KOPT-K1 (cell line): Measurements from ENCODE around the gene KISS1R.
A peak's percentile ranks its signal among the peaks of the same experiment; 100 is the strongest.

Experiments used
- H3K27ac ChIP-seq: fragments of 200-600 bp; sonication (generic); 2 replicates; pipeline ENCODE4 v1.5.1; 2016; ENCODE audit warnings: antibody characterized with exemption, mild to moderate bottlenecking, low read depth, low read length; ENCODE audit not compliant: poor library complexity, severe bottlenecking
- H3K36me3 ChIP-seq: fragments of 200-600 bp; sonication (generic); 2 replicates; pipeline ENCODE4 v1.5.1; 2017; ENCODE audit warnings: antibody characterized with exemption, mild to moderate bottlenecking, low read length, moderate library complexity; ENCODE audit not compliant: insufficient read depth
- H3K9me3 ChIP-seq: fragments of 200-600 bp; sonication (generic); 2 replicates; pipeline ENCODE4 v1.5.1; 2017; ENCODE audit warnings: antibody characterized with exemption, low read length, mild to moderate bottlenecking; ENCODE audit not compliant: insufficient read depth, poor library complexity, severe bottlenecking

The KISS1R gene

DNA sequence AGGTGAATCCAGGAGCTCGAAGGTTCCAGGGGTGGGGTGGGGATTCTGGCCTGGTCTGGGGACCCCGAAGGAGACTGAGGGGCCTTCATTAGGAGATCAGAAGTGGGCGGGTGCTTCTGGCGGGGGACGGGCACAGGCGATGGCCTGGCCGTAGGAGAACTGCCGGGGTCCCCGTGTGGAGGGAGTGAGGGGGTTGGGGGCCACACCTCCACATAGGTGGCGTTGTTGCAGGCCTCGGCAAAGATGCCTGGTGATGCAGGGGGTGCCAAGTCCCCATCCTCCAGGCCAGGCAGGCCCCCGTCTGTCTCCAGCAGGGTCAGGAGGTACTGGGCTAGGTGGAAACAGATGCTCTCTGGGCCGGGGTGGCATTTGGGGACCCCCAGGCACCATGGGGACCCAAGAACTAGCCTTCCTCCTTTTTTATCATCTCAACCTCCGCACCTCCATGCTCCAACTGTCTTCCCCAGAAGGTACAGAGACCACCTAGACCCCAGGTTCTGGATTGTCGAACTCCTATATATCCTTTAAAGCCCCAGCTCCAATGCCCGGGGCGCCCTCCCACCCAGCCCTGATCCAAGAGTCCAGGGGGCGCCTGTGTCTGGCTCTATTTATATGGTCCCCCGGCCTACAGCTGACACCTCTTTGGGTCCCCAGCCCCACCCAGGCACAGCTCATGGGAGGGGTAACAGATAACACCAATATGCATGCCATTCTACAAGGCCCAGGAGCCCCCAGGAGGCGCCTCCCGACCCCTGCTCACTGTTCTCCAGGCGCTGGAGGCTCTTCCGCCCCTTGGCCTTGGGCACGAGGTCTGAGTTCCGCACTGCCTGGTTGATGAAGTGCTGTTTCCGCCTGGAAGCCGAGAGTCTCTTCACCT, 15.7 kb upstream of the KISS1R start:
- Histone ChIP-seq H3K36me3 (peaks cover 8% of the 10 kb centered on the region; the same call in 1 of the 2 replicates), H3K9me3 (no peaks in the 10 kb centered on the region), H3K27ac (no peak overlapping the region)

GRCh38 chr19:902093-902370, 15.1 kb upstream of the KISS1R start:
- Histone ChIP-seq H3K36me3 (peaks cover 5% of the 10 kb centered on the region; the same call in 1 of the 2 replicates), H3K9me3 (no peaks in the 10 kb centered on the region), H3K27ac (no peak overlapping the region)

DNA sequence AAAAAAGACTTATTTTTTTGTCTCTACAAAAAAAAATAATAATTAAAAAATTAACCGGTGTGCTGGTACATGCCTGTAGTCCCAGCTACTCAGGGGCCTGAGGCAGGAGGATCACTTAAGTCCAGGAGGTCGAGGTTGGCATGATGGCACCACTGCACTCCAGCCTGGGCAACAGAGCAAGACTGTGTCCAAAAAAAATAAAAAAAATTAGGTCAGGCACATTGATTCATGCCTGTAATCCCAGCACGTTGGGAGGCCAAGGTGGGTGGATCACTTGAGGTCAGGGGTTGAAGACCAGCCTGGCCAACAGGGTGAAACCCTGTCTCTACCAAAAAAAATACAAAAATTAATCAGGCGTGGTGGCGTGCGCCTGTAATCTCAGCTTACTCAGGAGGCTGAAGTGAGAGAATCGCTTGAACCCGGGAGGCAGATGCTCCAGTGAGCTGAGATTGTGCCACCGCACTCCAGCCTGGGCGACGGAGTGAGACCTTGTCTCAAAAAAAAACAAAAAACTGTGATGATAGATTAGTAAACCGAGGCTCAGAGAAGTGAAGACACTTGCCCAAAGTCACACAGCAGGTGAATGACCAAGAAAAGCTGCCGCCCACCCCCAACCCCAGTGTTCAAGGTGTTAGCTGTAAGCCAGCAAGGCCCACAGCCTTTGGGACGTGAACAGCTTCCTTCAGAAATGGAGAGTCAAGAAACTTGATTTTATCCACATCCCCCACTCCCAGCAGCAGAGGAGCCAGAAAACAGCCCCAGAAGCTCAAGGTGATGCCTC, 14.5 kb upstream of the KISS1R start:
- Histone ChIP-seq H3K9me3 (no peaks in the 10 kb centered on the region), H3K27ac (no peak overlapping the region), H3K36me3 (no peaks in the 10 kb centered on the region)

DNA sequence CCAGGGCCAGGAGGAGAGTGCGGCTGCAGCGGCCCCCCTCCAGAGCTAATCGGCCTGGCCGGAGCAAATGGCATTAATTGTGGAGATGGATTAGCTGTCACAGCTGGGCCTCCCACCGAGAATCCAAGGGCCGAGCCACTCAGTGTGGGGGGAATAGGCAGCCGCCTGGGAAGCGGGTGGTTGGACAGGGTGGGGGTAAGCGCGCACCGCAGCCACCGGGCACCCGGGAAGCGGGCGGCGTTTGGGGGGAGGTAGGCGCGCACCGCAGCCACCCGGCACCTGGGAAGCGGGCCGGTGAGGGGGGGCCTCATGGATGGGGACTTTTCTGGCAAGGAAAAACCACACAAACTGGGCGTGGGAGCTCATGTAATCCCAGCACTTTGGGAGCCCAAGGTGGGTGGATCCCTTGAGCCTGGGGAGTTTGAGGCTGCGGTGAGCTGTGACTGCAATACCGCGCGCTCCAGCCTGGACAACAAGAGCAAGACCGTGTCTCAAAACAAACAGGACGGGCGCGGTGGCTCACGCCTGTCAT, 13.8 kb upstream of the KISS1R start:
- Histone ChIP-seq H3K36me3 (no peaks in the 10 kb centered on the region), H3K9me3 (no peaks in the 10 kb centered on the region), H3K27ac (no peak overlapping the region)

GRCh38 chr19:904545-904944, 12.6 kb upstream of the KISS1R start:
- no peaks in the 10 kb centered on the region for H3K9me3 ChIP-seq
- H3K27ac ChIP-seq = no peak overlapping the region
- H3K36me3 ChIP-seq = no peaks in the 10 kb centered on the region

DNA sequence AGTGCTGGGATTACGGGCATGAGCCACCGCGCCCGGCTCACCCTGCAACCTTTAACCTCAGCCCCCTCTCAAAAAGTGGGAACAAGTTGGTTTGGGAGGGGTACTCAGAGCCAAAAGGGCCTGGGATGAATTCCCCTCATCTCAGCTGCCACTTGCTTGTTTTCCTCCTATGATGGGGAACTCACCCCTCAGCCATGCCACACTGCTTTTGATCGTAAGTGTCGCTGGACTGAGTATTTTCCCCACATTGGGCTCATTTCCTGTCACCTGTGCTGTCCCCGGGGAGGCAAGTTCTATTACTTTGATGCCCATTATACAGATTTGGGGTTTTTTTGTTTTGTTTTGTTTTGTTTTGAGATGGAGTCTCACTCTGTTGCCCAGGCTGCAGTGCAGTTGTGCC, 10.7 kb upstream of the KISS1R start:
- no peaks in the 10 kb centered on the region for H3K9me3 ChIP-seq
- no peak overlapping the region for H3K27ac ChIP-seq
- no peaks in the 10 kb centered on the region for H3K36me3 ChIP-seq

DNA sequence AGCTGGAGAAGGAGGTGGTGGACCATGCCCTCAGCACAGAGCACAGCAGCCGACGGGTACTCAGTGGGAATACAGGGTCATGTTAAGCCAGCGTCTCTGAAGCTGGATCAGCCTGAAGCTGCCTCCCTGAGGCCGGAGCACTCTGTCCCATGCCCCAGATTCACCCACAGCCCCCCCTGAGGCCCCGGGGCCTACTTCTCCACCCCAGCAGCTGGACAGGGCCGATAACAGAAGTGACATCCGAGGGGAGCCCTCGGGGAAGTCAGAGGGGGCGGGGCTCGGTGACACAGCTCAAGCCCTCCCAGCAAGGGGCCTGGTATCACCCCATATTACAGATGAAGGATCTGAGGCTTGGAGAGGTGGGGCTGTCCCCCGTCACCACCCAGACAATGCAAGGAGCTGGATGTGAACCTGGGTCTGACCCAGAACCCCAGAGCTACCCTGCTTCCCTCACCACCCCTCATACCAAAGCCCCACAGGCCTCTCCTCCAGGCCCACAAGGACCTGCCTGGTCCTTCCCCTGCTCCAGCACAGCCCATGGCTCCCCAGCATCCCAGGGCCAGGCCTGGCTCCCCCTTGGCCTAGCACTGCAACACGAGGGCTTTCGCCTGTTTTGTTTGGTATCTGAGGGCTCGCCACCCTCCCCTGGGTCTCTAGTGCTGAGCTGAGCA, 9.8 kb upstream of the KISS1R start:
- Histone ChIP-seq H3K27ac (no peak overlapping the region), H3K9me3 (no peaks in the 10 kb centered on the region), H3K36me3 (no peaks in the 10 kb centered on the region)

GRCh38 chr19:911197-912033, 5.7 kb upstream of the KISS1R start:
- Histone ChIP-seq H3K27ac (no peak overlapping the region), H3K36me3 (no peaks in the 10 kb centered on the region), H3K9me3 (no peaks in the 10 kb centered on the region)

- H3K27ac ChIP-seq = peak overlapping the region; percentile 68
- H3K36me3 ChIP-seq = no peaks in the 10 kb centered on the region
- no peaks in the 10 kb centered on the region for H3K9me3 ChIP-seq
Measured at GRCh38 chr19:912181-913079, 4.7 kb upstream of the KISS1R start.

- Histone ChIP-seq H3K27ac (peak within 1 kb of the TSS; percentile 68), H3K36me3 (no peaks in the 10 kb centered on the region), H3K9me3 (no peaks in the 10 kb centered on the region)
Measured at GRCh38 chr19:913080-913748, 3.9 kb upstream of the KISS1R start, which contains the start of gene R3HDM4. Gene R3HDM4, minus strand, starts transcription at chr19:913219. Its CDS starts 62 bp downstream, at chr19:913157.

DNA sequence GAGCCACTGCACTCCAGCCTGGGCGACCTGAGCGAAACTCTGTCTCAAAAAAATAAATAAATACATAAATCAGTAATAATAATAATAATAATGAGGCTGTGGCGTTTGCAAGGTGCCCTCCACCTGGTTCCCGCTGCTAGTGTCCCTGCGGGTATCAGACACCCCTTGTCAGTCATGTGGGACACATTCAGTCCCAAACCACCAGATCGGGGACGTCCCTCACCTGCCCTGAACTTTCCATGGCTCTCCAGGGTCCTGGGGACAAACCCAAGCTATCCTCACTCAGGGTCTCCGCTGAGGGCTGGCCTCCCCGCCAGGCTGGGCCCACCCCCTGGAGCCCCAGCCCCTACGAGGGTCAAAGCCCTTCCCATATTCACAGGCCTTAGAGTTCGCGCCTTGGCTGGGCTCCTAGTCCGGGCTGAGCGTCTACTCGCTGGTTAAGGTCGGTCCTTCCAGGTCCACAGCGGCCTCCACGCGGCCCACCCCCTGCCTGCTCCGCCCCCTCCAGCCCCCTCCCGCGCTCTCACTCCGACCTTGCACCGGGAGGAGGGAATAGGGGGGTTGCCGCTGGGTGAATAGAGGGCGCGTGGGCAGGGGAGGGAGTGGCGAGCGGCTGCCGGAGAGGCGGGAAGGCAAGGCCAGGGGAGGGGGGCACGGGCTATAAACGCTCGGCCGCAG, 349 bp upstream of the KISS1R start:
- Histone ChIP-seq H3K27ac (no peak overlapping the region), H3K36me3 (no peaks in the 10 kb centered on the region), H3K9me3 (no peaks in the 10 kb centered on the region)

DNA sequence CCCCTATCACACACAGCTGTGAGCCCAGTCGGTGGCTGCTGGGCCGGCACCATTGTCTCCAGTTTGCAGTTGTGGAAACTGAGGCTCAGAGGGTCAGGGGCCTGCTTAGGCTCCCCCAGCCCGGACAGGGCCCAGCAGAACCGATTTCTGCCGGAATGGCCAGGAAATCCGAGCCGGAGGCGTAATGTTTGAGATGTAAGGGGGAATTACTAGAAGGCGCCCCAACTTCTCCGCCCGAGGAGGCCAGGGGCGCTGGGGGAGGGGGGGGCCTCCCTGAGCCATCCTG, 962 bp downstream of the KISS1R start:
- Histone ChIP-seq H3K27ac (no peak overlapping the region), H3K36me3 (no peaks in the 10 kb centered on the region), H3K9me3 (no peaks in the 10 kb centered on the region)
